Loucy (cell line): Measurements from ENCODE around the gene RRAGA.

Source experiments
- EZH2phosphoT487 ChIP-seq: fragments of 200-600 bp; IDR thresholded peaks from 2 replicates; pipeline ENCODE4 v1.6.1; 2018; ENCODE audit warnings: antibody characterized with exemption, mild to moderate bottlenecking, moderate library complexity, borderline replicate concordance
- TF ChIP-seq, protein P1 (sequence below): fragments of 200-600 bp; sonication (generic); conservative IDR thresholded peaks from 2 replicates; pipeline ENCODE4 v1.5.1; 2014; ENCODE audit warnings: mild to moderate bottlenecking, antibody characterized with exemption, low read length

DNA sequence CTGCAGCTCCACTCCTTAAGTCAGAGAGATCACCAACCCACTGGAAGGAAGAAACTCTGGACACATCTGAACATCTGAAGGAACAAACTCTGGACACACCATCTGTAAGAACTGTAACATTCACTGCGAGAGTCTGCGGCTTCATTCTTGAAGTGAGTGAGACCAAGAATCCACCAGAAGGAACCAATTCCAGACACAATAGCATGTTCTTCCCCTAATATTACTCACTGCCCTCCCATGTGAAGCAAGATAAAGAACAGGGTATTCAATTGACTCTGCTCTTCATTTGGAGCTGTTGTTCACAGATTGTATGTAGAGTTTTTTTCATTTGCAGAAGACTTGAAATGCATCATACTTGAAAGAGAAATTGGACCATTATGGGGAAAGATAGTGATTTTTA, 27.0 kb upstream of the RRAGA start:
- TF ChIP-seq, protein P1, sequence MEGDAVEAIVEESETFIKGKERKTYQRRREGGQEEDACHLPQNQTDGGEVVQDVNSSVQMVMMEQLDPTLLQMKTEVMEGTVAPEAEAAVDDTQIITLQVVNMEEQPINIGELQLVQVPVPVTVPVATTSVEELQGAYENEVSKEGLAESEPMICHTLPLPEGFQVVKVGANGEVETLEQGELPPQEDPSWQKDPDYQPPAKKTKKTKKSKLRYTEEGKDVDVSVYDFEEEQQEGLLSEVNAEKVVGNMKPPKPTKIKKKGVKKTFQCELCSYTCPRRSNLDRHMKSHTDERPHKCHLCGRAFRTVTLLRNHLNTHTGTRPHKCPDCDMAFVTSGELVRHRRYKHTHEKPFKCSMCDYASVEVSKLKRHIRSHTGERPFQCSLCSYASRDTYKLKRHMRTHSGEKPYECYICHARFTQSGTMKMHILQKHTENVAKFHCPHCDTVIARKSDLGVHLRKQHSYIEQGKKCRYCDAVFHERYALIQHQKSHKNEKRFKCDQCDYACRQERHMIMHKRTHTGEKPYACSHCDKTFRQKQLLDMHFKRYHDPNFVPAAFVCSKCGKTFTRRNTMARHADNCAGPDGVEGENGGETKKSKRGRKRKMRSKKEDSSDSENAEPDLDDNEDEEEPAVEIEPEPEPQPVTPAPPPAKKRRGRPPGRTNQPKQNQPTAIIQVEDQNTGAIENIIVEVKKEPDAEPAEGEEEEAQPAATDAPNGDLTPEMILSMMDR: no peak
- TF ChIP-seq EZH2phosphoT487: no peak
